ENCODE results near the gene TDRD7. TPM values are rescaled to one million over a fixed set of nuclear protein-coding genes. Genes with fewer than 3 reads are reported as not detected.

The TDRD7 gene
- total and polyA plus RNA-seq, 8 donors, result 6.3 to 17.5 (median 7.4) TPM

GRCh38 chr9:97529363-97530076 is 117.6 kb downstream of the TDRD7 start:
- Histone ChIP-seq H3K9me3 (no peaks in the 10 kb centered on the region), H3K4me1 (peaks cover 3 to 13% of the 10 kb centered on the region in 2 donors), H3K27me3 (no peaks in the 10 kb centered on the region), H3K27ac (peak overlapping the region; percentile 43 to 70), H3K4me3 (no peak overlapping the region), H3K36me3 (no peaks in the 10 kb centered on the region)
- peak; percentile 85 for ATAC-seq
- DNase-seq, result peak in 1 of 4 donors; percentile 45
- intact Hi-C loops (cut with DNase I), result no loop called here
- TF ChIP-seq CTCF (IDR thresholded peaks at IDR 0.05), result no peak

- no peak for TF ChIP-seq CTCF (IDR thresholded peaks at IDR 0.05)
- Histone ChIP-seq H3K36me3 (no peaks in the 10 kb centered on the region), H3K4me3 (no peak overlapping the region), H3K9me3 (no peaks in the 10 kb centered on the region), H3K27ac (no peak overlapping the region), H3K4me1 (peaks cover 3 to 13% of the 10 kb centered on the region in 2 donors), H3K27me3 (no peaks in the 10 kb centered on the region)
- intact Hi-C loops (cut with DNase I), result no loop called here
- ATAC-seq, result no peak
- no peak for DNase-seq
Observed at GRCh38 chr9:97531888-97532376, 120.0 kb downstream of the TDRD7 start.

GRCh38 chr9:97534185-97534584 is 122.3 kb downstream of the TDRD7 start:
- intact Hi-C loops (cut with DNase I), result no loop called here
- ATAC-seq, result no peak
- Histone ChIP-seq H3K36me3 (no peaks in the 10 kb centered on the region), H3K9me3 (no peaks in the 10 kb centered on the region), H3K27ac (no peak overlapping the region), H3K4me3 (no peak overlapping the region), H3K27me3 (no peaks in the 10 kb centered on the region), H3K4me1 (peaks cover 3 to 6% of the 10 kb centered on the region in 2 donors)
- no peak for TF ChIP-seq CTCF (IDR thresholded peaks at IDR 0.05)
- no peak for DNase-seq

- Histone ChIP-seq H3K27me3 (no peaks in the 10 kb centered on the region), H3K36me3 (no peaks in the 10 kb centered on the region), H3K4me1 (no peaks in the 10 kb centered on the region), H3K27ac (no peak overlapping the region), H3K9me3 (no peaks in the 10 kb centered on the region), H3K4me3 (no peak overlapping the region)
- DNase-seq, result no peak
- intact Hi-C loops (cut with DNase I), result no loop called here
- no peak for ATAC-seq
- no peak for TF ChIP-seq CTCF (IDR thresholded peaks at IDR 0.05)
Observed at GRCh38 chr9:97534961-97535594, 123.2 kb downstream of the TDRD7 start.

- H3K4me1 ChIP-seq, result no peaks in the 10 kb centered on the region
- H3K27me3 ChIP-seq, result no peaks in the 10 kb centered on the region
- no peak for DNase-seq
- no peak for ATAC-seq
- no peaks in the 10 kb centered on the region for H3K36me3 ChIP-seq
- no peaks in the 10 kb centered on the region for H3K9me3 ChIP-seq
- intact Hi-C loops (cut with DNase I), result no loop called here
- TF ChIP-seq CTCF (IDR thresholded peaks at IDR 0.05), result no peak
- no peak overlapping the region for H3K27ac ChIP-seq
- no peak overlapping the region for H3K4me3 ChIP-seq
Observed at GRCh38 chr9:97535771-97536170, 123.9 kb downstream of the TDRD7 start.

Measured in left lung (tissue), 10 donors.